ENCODE measurements around the gene MC5R.

DNA sequence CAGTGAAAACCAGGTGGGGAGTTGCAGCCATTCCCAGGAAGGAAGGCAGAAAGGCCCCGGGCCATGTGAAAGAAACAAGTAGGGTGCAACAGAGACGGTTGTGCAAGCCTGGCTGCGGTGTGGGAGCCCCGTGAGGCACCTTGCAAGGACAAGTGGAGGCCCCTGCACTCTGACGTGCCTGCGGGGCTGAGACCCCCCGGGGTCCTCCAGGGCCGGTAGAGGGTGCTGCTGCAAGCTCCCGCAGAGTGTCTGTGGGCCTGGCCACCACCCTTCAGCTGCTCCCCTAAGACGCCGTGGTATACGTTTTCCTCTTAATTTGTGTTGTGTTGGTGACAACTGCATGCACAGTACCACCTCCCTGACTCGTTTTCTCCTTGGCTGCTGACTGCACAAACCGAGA lies 27.4 kb upstream of the MC5R start:
- TF ChIP-seq SRF (IDR thresholded peaks at IDR 0.05; ENCODE audit: low read depth) (no peak), EZH2 (IDR thresholded peaks at IDR 0.05) (no peak), CTCF (IDR thresholded peaks at IDR 0.05 in 2 of 3, conservative IDR thresholded peaks at IDR 0.05 in 1 of 3; ENCODE audit: borderline replicate concordance in 1 of 3, insufficient read depth in 1 of 3, low read depth in 2 of 3, low read length in 2 of 3) (no peak), SIN3A (IDR thresholded peaks at IDR 0.05; ENCODE audit: low read depth) (no peak), POLR2A (IDR thresholded peaks at IDR 0.05; ENCODE audit: borderline replicate concordance, extremely low read depth, insufficient read depth, insufficient read length) (no peak), POLR2AphosphoS5 (IDR thresholded peaks at IDR 0.05; ENCODE audit: low read depth, low read length) (no peak), CEBPB (IDR thresholded peaks at IDR 0.05; ENCODE audit: low read depth) (no peak), YY1 (IDR thresholded peaks at IDR 0.05; ENCODE audit: extremely low read depth, insufficient replicate concordance, low read depth, low read length) (no peak), EGR1 (IDR thresholded peaks at IDR 0.05; ENCODE audit: low read depth) (no peak), ZBTB33 (IDR thresholded peaks at IDR 0.05; ENCODE audit: extremely low read depth, insufficient replicate concordance, low read length) (no peak)

All from HCT116 (cell line).